ENCODE measurements around the gene C16orf54. TPM values are rescaled to one million over a fixed set of nuclear protein-coding genes. Genes with fewer than 3 reads are reported as not detected.
"Not testable (repeated sequence)": the region's sequence is repeated elsewhere in the genome, so short reads cannot be mapped to it uniquely, and the experiment has no call there.

Gene C16orf54
- total and polyA plus RNA-seq, 9 donors, result 0.15 to 0.35 (median 0.25) TPM

- H3K4me1 ChIP-seq (ENCODE audit: control insufficient read depth, insufficient read depth, low read length); H3K36me3 ChIP-seq (ENCODE audit: control insufficient read depth, insufficient read depth, low read length); H3K27me3 ChIP-seq (ENCODE audit: control insufficient read depth, insufficient read depth, low read length); DNase-seq; H3K27ac ChIP-seq (ENCODE audit: low read length); H3K9me3 ChIP-seq (replicated peaks; ENCODE audit: control insufficient read depth, low read depth, low read length); H3K4me3 ChIP-seq (ENCODE audit: low read length): not testable (repeated sequence)
- 52% methylated on average over 6 of the region's 6 CpGs for WGBS (ENCODE audit: insufficient coverage)
Measured at GRCh38 chr16:29709657-29710056, 36.1 kb downstream of the C16orf54 start.

GRCh38 chr16:29708917-29709600 lies 36.7 kb downstream of the C16orf54 start:
- Histone ChIP-seq H3K9me3 (replicated peaks; ENCODE audit: control insufficient read depth, low read depth, low read length) (no peaks in the 10 kb centered on the region), H3K36me3 (ENCODE audit: control insufficient read depth, insufficient read depth, low read length) (no peaks in the 10 kb centered on the region), H3K4me1 (ENCODE audit: control insufficient read depth, insufficient read depth, low read length) (no peaks in the 10 kb centered on the region), H3K27me3 (ENCODE audit: control insufficient read depth, insufficient read depth, low read length) (no peaks in the 10 kb centered on the region), H3K4me3 (ENCODE audit: low read length) (no peak overlapping the region), H3K27ac (ENCODE audit: low read length) (no peak overlapping the region)
- no peak for DNase-seq
- WGBS (ENCODE audit: insufficient coverage), result 45% methylated on average over 4 of the region's 16 CpGs

- DNase-seq; H3K36me3 ChIP-seq (ENCODE audit: control insufficient read depth, insufficient read depth, low read length); H3K9me3 ChIP-seq (replicated peaks; ENCODE audit: control insufficient read depth, low read depth, low read length); H3K27ac ChIP-seq (ENCODE audit: low read length); H3K4me1 ChIP-seq (ENCODE audit: control insufficient read depth, insufficient read depth, low read length); H3K27me3 ChIP-seq (ENCODE audit: control insufficient read depth, insufficient read depth, low read length); H3K4me3 ChIP-seq (ENCODE audit: low read length): not testable (repeated sequence)
- no CpG with 5 or more reads among the region's 1 CpG for WGBS (ENCODE audit: insufficient coverage)
Measured at GRCh38 chr16:29707160-29707559, 38.6 kb downstream of the C16orf54 start.

- no peak for DNase-seq
- no peak overlapping the region for H3K27ac ChIP-seq (ENCODE audit: low read length)
- peaks cover 2% of the 10 kb centered on the region for H3K4me1 ChIP-seq (ENCODE audit: control insufficient read depth, insufficient read depth, low read length)
- H3K36me3 ChIP-seq (ENCODE audit: control insufficient read depth, insufficient read depth, low read length), result no peaks in the 10 kb centered on the region
- no CpG with 5 or more reads among the region's 2 CpGs for WGBS (ENCODE audit: insufficient coverage)
- no peaks in the 10 kb centered on the region for H3K27me3 ChIP-seq (ENCODE audit: control insufficient read depth, insufficient read depth, low read length)
- H3K4me3 ChIP-seq (ENCODE audit: low read length), result no peak overlapping the region
- no peaks in the 10 kb centered on the region for H3K9me3 ChIP-seq (replicated peaks; ENCODE audit: control insufficient read depth, low read depth, low read length)
Measured at GRCh38 chr16:29705030-29705429, 40.8 kb downstream of the C16orf54 start.

GRCh38 chr16:29702269-29702668 lies 43.5 kb downstream of the C16orf54 start:
- Histone ChIP-seq H3K27me3 (ENCODE audit: control insufficient read depth, insufficient read depth, low read length) (no peaks in the 10 kb centered on the region), H3K9me3 (replicated peaks; ENCODE audit: control insufficient read depth, low read depth, low read length) (peaks cover 3% of the 10 kb centered on the region), H3K36me3 (ENCODE audit: control insufficient read depth, insufficient read depth, low read length) (peaks cover 5% of the 10 kb centered on the region), H3K27ac (ENCODE audit: low read length) (no peak overlapping the region), H3K4me3 (ENCODE audit: low read length) (no peak overlapping the region), H3K4me1 (ENCODE audit: control insufficient read depth, insufficient read depth, low read length) (peaks cover 2% of the 10 kb centered on the region)
- WGBS (ENCODE audit: insufficient coverage), result 53% methylated on average over 12 of the region's 13 CpGs
- DNase-seq, result no peak

GRCh38 chr16:29701214-29701555 lies 44.6 kb downstream of the C16orf54 start:
- H3K27ac ChIP-seq (ENCODE audit: low read length), result no peak overlapping the region
- H3K27me3 ChIP-seq (ENCODE audit: control insufficient read depth, insufficient read depth, low read length), result no peaks in the 10 kb centered on the region
- peaks cover 14% of the 10 kb centered on the region for H3K36me3 ChIP-seq (ENCODE audit: control insufficient read depth, insufficient read depth, low read length)
- DNase-seq, result no peak
- no peak overlapping the region for H3K4me3 ChIP-seq (ENCODE audit: low read length)
- H3K9me3 ChIP-seq (replicated peaks; ENCODE audit: control insufficient read depth, low read depth, low read length), result peaks cover 3% of the 10 kb centered on the region
- H3K4me1 ChIP-seq (ENCODE audit: control insufficient read depth, insufficient read depth, low read length), result peaks cover 2% of the 10 kb centered on the region
- 70% methylated on average over 2 of the region's 5 CpGs for WGBS (ENCODE audit: insufficient coverage)

GRCh38 chr16:29700253-29700987 lies 45.4 kb downstream of the C16orf54 start:
- no peak overlapping the region for H3K27ac ChIP-seq (ENCODE audit: low read length)
- H3K36me3 ChIP-seq (ENCODE audit: control insufficient read depth, insufficient read depth, low read length), result peaks cover 17% of the 10 kb centered on the region
- peaks cover 2% of the 10 kb centered on the region for H3K4me1 ChIP-seq (ENCODE audit: control insufficient read depth, insufficient read depth, low read length)
- peak; percentile 78 for DNase-seq
- H3K9me3 ChIP-seq (replicated peaks; ENCODE audit: control insufficient read depth, low read depth, low read length), result peaks cover 3% of the 10 kb centered on the region
- 4% methylated on average over 10 of the region's 14 CpGs for WGBS (ENCODE audit: insufficient coverage)
- no peak overlapping the region for H3K4me3 ChIP-seq (ENCODE audit: low read length)
- H3K27me3 ChIP-seq (ENCODE audit: control insufficient read depth, insufficient read depth, low read length), result no peaks in the 10 kb centered on the region

GRCh38 chr16:29699324-29700219 lies 46.2 kb downstream of the C16orf54 start:
- Histone ChIP-seq H3K27ac (ENCODE audit: low read length) (no peak overlapping the region), H3K9me3 (replicated peaks; ENCODE audit: control insufficient read depth, low read depth, low read length) (peaks cover 3% of the 10 kb centered on the region), H3K4me1 (ENCODE audit: control insufficient read depth, insufficient read depth, low read length) (peaks cover 9% of the 10 kb centered on the region), H3K27me3 (ENCODE audit: control insufficient read depth, insufficient read depth, low read length) (no peaks in the 10 kb centered on the region), H3K4me3 (ENCODE audit: low read length) (no peak overlapping the region), H3K36me3 (ENCODE audit: control insufficient read depth, insufficient read depth, low read length) (peaks cover 17% of the 10 kb centered on the region)
- no peak for DNase-seq
- WGBS (ENCODE audit: insufficient coverage), result 74% methylated on average over 5 of the region's 11 CpGs

GRCh38 chr16:29698484-29699323 lies 47.1 kb downstream of the C16orf54 start:
- no peak overlapping the region for H3K27ac ChIP-seq (ENCODE audit: low read length)
- 89% methylated on average over 17 of the region's 17 CpGs for WGBS (ENCODE audit: insufficient coverage)
- H3K36me3 ChIP-seq (ENCODE audit: control insufficient read depth, insufficient read depth, low read length), result peaks cover 17% of the 10 kb centered on the region
- no peaks in the 10 kb centered on the region for H3K27me3 ChIP-seq (ENCODE audit: control insufficient read depth, insufficient read depth, low read length)
- no peak overlapping the region for H3K4me3 ChIP-seq (ENCODE audit: low read length)
- peaks cover 3% of the 10 kb centered on the region for H3K9me3 ChIP-seq (replicated peaks; ENCODE audit: control insufficient read depth, low read depth, low read length)
- DNase-seq, result no peak
- H3K4me1 ChIP-seq (ENCODE audit: control insufficient read depth, insufficient read depth, low read length), result peaks cover 16% of the 10 kb centered on the region

Measured in muscle of leg (tissue), 11 donors.